Tibial nerve (tissue), 4 donors: ENCODE data around the gene MYOG. TPM values are rescaled to one million over a fixed set of nuclear protein-coding genes. Genes with fewer than 3 reads are reported as not detected.

Source experiments
- DNase-seq, 2 donors: peaks; one replicate each; pipeline ENCODE4 v3.0.0-alpha.2; 2019; ENCODE audit warnings: low spot score in 2 of 2
- H3K27ac ChIP-seq, 4 donors: fragments of 200-600 bp; sonication (generic) in 3 of 4; one replicate each; pipeline ENCODE4 v1.5.1; 2017 to 2019; ENCODE audit warnings: mild to moderate bottlenecking in 1 of 4
- H3K27me3 ChIP-seq, 2 donors: fragments of 200-600 bp; sonication (generic) in 1 of 2; one replicate each; pipeline versions ENCODE4 v1.5.1 to v1.6.0; 2017 to 2019
- H3K36me3 ChIP-seq, 3 donors: fragments of 200-600 bp; sonication (generic); one replicate each; pipeline ENCODE4 v1.5.1; 2018 to 2019
- H3K4me1 ChIP-seq, 4 donors: fragments of 200-600 bp; sonication (generic) in 3 of 4; one replicate each; pipeline ENCODE4 v1.5.1; 2017 to 2019
- H3K4me3 ChIP-seq, 4 donors: fragments of 200-600 bp; sonication (generic) in 3 of 4; one replicate each; pipeline ENCODE4 v1.5.1; 2017 to 2019; ENCODE audit warnings: mild to moderate bottlenecking in 1 of 4, moderate library complexity in 1 of 4
- H3K9me3 ChIP-seq, 4 donors: fragments of 200-600 bp; sonication (generic) in 3 of 4; one replicate each; pipeline ENCODE4 v1.5.1; 2017 to 2019
- EP300 ChIP-seq, 2 donors: sonication (generic); formaldehyde crosslinking; IDR thresholded peaks; one replicate each; pipeline ENCODE4 v1.6.1; 2017; ENCODE audit warnings: antibody characterized with exemption in 2 of 2, mild to moderate bottlenecking in 1 of 2
- POLR2A ChIP-seq, 2 donors: fragments of 450-650 bp; IDR thresholded peaks; one replicate each; pipeline ENCODE4 v1.6.1; 2017; ENCODE audit warnings: antibody characterized with exemption in 2 of 2, mild to moderate bottlenecking in 2 of 2, moderate library complexity in 2 of 2
- WGBS, 2 donors: methylation state at CpG; one replicate each; pipeline ENCODE4 v1.1.5; 2018; 5-methylcytosine and 5-hydroxymethylcytosine counted together
- total RNA-seq, 4 donors: library from RNA; depleted of rRNA; stranded (reverse); fragments of >200 nt; gene quantifications; one replicate each; pipeline ENCODE4 v1.1.0, GENCODE V29; 2016
- TF ChIP-seq, protein P1 (sequence below), 5 experiments: fragments of 200-600 bp in 3 of 5; fragments of 450-650 bp in 2 of 5; sonication (generic) in 3 of 5; IDR thresholded peaks; one replicate each; pipeline ENCODE4 v1.5.1; 2016 to 2019; ENCODE audit warnings: antibody characterized with exemption in 5 of 5, mild to moderate bottlenecking in 3 of 5, moderate library complexity in 2 of 5

Gene MYOG
- total RNA-seq, 4 donors from 2014 or later: not detected

DNA sequence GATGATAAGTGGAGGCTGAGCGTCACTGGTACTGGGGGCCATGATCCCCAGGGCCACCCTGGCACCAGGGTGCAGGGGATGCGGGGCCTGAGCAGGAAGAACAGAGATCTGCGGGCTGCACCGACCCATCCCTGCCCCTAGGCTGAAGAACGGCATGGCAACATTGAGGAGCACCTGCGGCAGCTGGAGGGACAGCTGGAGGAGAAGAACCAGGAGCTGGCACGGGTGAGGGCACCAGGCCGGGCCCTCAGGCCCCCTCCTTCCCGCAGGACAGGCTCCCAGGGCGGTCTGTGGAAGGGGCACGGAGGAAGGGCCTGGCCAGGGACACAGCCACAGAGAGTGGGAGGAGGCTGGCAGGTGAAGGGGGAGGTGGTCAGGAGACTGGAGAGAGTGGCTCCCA lies 37.7 kb downstream of the MYOG start:
- 87 to 93% methylated on average over 11 of the region's 11 CpGs for WGBS, 2 donors
- TF ChIP-seq, protein P1, sequence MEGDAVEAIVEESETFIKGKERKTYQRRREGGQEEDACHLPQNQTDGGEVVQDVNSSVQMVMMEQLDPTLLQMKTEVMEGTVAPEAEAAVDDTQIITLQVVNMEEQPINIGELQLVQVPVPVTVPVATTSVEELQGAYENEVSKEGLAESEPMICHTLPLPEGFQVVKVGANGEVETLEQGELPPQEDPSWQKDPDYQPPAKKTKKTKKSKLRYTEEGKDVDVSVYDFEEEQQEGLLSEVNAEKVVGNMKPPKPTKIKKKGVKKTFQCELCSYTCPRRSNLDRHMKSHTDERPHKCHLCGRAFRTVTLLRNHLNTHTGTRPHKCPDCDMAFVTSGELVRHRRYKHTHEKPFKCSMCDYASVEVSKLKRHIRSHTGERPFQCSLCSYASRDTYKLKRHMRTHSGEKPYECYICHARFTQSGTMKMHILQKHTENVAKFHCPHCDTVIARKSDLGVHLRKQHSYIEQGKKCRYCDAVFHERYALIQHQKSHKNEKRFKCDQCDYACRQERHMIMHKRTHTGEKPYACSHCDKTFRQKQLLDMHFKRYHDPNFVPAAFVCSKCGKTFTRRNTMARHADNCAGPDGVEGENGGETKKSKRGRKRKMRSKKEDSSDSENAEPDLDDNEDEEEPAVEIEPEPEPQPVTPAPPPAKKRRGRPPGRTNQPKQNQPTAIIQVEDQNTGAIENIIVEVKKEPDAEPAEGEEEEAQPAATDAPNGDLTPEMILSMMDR (IDR thresholded peaks at IDR 0.05): no peak
- TF ChIP-seq EP300 (IDR thresholded peaks at IDR 0.05) (no peak), POLR2A (IDR thresholded peaks at IDR 0.05) (no peak)
- H3K9me3 ChIP-seq: no peaks in the 10 kb centered on the region
- H3K4me1 ChIP-seq: no peaks in the 10 kb centered on the region
- no peaks in the 10 kb centered on the region for H3K27me3 ChIP-seq
- H3K36me3 ChIP-seq: no peaks in the 10 kb centered on the region
- no peak for DNase-seq
- H3K27ac ChIP-seq: no peak overlapping the region
- H3K4me3 ChIP-seq: no peak overlapping the region

DNA sequence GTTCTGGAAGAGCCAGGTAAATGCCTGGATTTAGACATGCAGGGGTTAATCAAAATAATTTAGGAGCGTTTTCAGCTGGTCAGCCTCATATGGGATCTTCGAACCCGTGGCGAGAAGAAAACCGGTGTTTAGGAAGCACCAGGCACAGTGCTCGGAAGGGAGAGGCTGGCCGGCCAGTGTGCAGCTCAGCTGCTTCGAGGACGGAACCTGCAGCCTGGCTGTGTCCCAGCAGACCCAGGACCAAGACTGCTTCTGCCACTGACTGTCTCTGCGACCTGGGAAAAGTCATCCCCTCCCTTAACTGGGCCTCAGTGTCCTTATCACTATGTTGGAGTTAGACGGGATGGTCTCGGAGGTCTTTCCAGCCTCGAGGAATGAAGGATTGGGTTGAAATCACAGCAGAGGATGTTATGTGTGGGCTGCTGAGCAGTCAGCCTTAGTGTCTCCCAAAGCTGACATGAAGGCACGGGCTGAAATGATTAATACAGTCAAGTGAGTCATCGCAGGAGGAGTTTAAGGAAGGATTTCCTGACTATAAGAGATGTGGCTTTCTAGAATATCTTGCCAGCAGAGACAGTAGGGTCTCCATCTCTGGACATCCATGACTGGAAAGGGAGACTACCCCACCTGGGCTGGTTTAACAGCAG lies 38.7 kb downstream of the MYOG start:
- TF ChIP-seq EP300 (IDR thresholded peaks at IDR 0.05) (no peak), POLR2A (IDR thresholded peaks at IDR 0.05) (no peak)
- TF ChIP-seq, protein P1 (IDR thresholded peaks at IDR 0.05): no peak
- Histone ChIP-seq H3K36me3 (no peaks in the 10 kb centered on the region), H3K4me3 (no peak overlapping the region), H3K27me3 (no peaks in the 10 kb centered on the region), H3K4me1 (no peaks in the 10 kb centered on the region), H3K9me3 (no peaks in the 10 kb centered on the region), H3K27ac (no peak overlapping the region)
- DNase-seq: no peak
- 54 to 62% methylated on average over 15 of the region's 15 CpGs for WGBS, 2 donors

DNA sequence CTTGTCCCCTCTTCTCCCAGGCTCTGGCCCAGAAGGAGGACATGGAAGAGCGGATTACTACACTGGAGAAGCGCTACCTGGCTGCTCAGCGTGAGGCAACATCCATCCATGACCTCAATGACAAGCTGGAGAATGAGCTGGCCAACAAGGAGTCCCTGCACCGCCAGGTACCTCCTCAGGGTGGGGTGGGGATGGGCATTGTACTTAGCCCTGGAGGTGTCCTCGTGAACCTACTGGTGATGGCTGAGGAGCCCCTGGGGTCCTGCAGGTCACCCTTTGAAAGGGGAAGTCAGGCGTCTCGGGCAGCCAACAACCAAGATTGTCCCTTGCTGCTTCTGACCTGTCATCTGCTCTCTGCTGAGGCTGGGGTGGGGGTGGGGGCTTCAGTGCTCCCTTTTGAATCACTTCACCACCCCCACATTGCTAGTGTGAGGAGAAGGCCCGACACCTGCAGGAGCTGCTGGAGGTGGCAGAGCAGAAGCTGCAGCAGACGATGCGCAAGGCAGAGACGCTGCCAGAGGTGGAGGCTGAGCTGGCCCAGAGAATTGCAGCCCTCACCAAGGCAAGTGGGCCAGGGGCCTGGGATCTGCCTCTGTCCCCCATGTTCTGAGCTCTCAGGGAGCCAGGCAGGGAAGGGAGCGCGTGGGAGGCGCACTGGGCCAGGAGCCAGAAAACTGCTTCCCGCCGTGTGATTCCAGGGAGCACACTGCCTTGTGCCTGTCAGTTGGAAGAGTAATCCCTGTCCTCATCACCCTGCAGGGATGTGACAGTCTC lies 39.8 kb downstream of the MYOG start:
- no peaks in the 10 kb centered on the region for H3K36me3 ChIP-seq
- TF ChIP-seq, protein P1 (IDR thresholded peaks at IDR 0.05): no peak
- no peak for TF ChIP-seq POLR2A (IDR thresholded peaks at IDR 0.05)
- no peak for TF ChIP-seq EP300 (IDR thresholded peaks at IDR 0.05)

DNA sequence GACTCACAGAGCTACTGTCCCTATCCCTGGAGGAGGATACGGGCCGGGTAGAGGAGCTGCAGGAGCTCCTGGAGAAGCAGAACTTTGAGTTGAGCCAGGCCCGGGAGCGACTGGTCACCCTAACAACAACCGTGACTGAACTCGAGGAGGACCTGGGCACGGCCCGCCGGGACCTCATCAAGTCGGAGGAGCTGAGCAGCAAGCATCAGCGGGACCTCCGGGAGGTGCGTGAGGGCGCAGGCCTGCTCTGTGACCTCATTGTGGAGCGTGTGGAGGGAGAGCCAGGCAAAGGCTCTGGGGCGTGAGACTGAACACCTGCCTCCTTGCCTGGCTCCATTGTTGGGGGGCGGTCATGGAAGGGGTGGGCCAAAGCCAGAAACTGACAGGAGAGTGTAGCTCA lies 40.5 kb downstream of the MYOG start:
- no peak for TF ChIP-seq EP300 (IDR thresholded peaks at IDR 0.05)
- TF ChIP-seq POLR2A (IDR thresholded peaks at IDR 0.05): no peak
- TF ChIP-seq, protein P1 (IDR thresholded peaks at IDR 0.05): no peak
- H3K27ac ChIP-seq: no peak overlapping the region
- no peaks in the 10 kb centered on the region for H3K36me3 ChIP-seq
- H3K4me1 ChIP-seq: no peaks in the 10 kb centered on the region
- H3K4me3 ChIP-seq: no peak overlapping the region
- H3K27me3 ChIP-seq: no peaks in the 10 kb centered on the region
- 92 to 94% methylated on average over 13 to 17 of the region's 17 CpGs for WGBS, 2 donors
- no peaks in the 10 kb centered on the region for H3K9me3 ChIP-seq
- no peak for DNase-seq

More for the DNA sequence above, 39.8 kb downstream of the MYOG start:
- no peak overlapping the region for H3K4me3 ChIP-seq
- DNase-seq: no peak
- H3K9me3 ChIP-seq: no peaks in the 10 kb centered on the region
- WGBS, 2 donors: 71 to 72% methylated on average over 13 to 16 of the region's 16 CpGs
- H3K27me3 ChIP-seq: no peaks in the 10 kb centered on the region
- no peak overlapping the region for H3K27ac ChIP-seq
- no peaks in the 10 kb centered on the region for H3K4me1 ChIP-seq

DNA sequence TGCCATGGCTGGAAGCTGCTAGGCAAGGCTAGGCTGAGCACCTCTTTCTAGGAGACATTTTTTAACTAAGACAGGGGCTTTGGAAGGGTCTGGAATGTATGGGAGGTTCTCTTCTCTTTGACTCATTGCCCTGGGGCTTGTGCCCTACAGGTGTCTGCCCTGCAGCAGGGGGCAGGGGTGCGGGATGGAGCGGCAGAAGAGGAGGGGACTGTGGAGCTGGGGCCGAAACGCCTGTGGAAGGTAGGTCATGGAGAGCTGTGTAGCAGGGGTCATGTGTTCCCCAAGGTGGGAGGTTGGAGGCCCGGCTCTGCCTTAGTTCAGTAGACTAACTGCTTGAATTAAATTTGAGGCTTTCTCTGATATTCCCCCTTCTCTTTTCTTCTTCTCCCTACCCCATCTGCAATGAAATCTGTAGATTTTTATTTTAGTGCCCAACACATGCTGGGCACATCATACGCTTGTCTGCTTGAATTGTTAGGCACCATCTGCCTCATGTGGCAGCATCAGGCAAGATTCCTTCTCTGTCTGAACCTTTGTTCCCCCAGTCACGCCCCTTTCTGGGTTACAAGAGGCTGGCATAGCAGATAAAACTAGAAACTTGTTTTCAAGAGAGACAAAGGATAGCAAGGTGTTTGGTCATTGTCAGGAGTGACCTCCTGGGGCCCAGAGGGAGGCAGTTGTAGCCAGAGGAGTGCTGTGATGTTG lies 41.1 kb downstream of the MYOG start:
- no peak for DNase-seq
- WGBS, 2 donors: 90 to 91% methylated on average over 7 of the region's 7 CpGs
- Histone ChIP-seq H3K27ac (no peak overlapping the region), H3K36me3 (no peaks in the 10 kb centered on the region), H3K9me3 (no peaks in the 10 kb centered on the region), H3K27me3 (no peaks in the 10 kb centered on the region), H3K4me3 (no peak overlapping the region), H3K4me1 (peaks cover 0 to 1% (median 0%) of the 10 kb centered on the region in 4 donors)
- TF ChIP-seq EP300 (IDR thresholded peaks at IDR 0.05): no peak
- no peak for TF ChIP-seq POLR2A (IDR thresholded peaks at IDR 0.05)
- TF ChIP-seq, protein P1 (IDR thresholded peaks at IDR 0.05): no peak
